SH-SY5Y (cell line): ENCODE data around the gene KIAA1586.

Experiments
- GATA2 ChIP-seq: IDR thresholded peaks from 2 replicates; pipeline ENCODE4 v1.6.1; 2011; ENCODE audit warnings: mild to moderate bottlenecking, low read depth, low read length
- GATA3 ChIP-seq: IDR thresholded peaks from 2 replicates; pipeline ENCODE4 v1.6.1; 2011; ENCODE audit warnings: low read depth, mild to moderate bottlenecking, low read length, moderate library complexity

- no peak for TF ChIP-seq GATA2
- no peak for TF ChIP-seq GATA3
Observed at GRCh38 chr6:57097596-57097995, 51.1 kb downstream of the KIAA1586 start.
